HG03060 (cell line): ENCODE data around the gene HS6ST1.

Experiments
- ATAC-seq: cut with Tn5 transposase; IDR thresholded peaks from one replicate; pipeline ENCODE4 v1.9.1; 2021; ENCODE audit warnings: low read depth, moderate number of reproducible peaks; ENCODE audit not compliant: unreplicated experiment

The HS6ST1 gene, protein sequence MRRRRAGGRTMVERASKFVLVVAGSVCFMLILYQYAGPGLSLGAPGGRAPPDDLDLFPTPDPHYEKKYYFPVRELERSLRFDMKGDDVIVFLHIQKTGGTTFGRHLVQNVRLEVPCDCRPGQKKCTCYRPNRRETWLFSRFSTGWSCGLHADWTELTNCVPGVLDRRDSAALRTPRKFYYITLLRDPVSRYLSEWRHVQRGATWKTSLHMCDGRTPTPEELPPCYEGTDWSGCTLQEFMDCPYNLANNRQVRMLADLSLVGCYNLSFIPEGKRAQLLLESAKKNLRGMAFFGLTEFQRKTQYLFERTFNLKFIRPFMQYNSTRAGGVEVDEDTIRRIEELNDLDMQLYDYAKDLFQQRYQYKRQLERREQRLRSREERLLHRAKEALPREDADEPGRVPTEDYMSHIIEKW

DNA sequence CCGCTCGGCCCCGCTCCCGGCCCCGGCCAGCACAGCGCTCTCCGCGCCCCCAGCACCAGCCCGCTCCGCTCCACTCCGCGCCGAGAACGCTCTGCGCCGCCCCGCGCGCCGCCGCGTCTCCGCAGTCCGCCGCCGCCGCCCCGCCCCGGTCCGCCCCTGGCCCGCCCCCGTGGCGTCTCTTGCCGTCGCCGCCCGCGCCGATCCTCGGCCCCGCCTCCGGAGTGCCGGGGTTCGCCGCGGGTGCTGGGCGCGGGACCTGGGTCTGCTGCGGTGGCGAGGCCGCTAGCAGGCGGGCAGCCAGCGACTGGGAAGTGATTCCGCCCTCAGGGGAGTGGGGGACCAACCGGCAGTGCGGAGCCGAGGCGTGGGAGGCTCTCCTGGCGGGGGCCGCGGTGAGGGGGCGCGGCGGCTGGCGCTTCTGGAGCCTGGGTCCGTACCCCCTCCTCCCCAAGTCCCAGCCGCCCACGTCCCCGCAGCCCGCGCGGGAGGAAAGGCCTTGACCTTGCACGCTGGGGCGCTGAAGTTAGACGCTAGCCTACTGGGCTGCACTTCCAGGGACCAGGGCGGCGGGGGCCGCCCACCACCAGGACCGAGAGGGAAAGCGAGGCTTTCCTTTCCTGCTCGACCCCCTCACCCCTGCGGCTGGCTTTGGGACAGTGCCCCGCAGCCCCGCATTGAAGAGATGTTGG, at the start of gene HS6ST1:
TSS of gene HS6ST1 (minus strand) at position 93 of the 689 bp plus-strand sequence. CDS start 305 bp downstream, outside the sequence.
- ATAC-seq = no peak

DNA sequence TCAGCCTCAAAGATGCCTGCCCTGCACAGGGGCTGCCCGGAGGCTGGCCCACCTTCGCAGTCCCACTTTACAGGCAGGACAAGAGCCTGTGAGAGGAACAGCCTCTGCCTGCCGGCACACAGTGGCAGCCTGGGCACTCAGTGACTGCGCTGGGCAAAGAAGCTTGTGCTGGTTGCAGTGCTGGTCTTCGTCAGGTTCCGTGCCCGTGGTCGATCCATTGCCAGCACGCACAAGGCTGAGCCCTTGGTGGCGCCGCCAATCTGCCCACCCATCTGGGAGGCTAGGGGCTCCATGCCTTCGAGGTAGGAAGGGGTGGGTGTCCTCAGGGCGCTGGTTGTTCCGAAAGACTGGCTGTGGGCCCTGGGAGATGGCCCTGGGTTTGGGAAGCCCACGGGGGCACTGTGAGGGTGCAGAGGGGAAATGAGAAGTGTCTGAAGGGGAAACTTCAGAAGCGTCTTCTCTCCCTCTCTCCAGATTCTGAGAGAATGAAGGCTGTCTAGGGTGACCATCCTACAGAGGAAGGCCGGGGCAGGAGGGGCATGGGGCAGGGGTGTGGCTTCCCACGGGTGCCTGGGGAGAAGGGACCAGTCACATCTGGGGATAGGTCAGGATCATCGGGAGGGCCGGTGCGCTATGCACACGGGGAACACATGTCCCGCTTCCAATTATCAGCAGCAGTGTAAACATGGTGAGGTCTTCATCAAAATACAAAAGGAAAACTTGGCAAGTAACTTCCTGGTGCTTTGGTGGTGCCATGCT, 49.1 kb upstream of the HS6ST1 start:
- ATAC-seq = no peak

DNA sequence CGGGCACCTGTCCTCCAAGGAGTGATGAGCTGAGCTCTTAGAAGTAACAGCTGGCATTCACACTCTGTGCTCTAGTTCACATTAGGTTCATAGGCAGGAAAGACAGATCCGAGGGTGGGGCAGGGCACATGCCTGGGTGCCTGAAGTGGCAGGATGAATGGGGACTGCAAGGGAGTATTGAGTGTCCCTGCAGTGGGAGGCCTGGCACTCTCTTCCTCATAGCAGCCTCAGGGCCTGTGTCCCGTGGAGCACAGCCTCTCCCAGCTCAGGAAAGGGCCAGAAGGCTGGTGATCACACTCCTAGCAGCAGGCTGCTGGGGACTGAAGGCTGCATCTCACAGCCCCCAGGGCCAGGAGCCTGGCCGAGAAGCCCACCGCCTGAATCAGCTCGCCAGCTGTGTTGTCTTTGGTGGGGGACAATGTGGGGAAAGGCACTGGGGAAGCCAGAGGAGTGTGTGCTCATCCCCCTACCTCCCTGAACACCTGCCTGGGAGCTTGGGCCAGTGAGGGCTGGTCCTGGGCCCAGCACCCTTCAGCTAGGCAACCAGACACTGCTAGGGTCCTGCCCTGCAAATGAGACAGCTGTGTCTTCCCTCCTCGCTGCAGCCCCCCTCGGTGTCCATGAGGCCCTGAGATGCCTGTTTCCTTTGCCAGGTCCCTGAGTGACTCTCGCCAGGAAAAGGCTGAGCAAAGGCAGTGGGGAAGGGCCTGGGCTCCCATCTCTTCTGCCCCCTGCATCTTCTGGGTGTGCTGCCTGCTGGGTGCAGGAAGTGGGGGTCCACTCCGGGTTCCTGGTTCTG, 48.2 kb upstream of the HS6ST1 start:
- ATAC-seq = no peak

DNA sequence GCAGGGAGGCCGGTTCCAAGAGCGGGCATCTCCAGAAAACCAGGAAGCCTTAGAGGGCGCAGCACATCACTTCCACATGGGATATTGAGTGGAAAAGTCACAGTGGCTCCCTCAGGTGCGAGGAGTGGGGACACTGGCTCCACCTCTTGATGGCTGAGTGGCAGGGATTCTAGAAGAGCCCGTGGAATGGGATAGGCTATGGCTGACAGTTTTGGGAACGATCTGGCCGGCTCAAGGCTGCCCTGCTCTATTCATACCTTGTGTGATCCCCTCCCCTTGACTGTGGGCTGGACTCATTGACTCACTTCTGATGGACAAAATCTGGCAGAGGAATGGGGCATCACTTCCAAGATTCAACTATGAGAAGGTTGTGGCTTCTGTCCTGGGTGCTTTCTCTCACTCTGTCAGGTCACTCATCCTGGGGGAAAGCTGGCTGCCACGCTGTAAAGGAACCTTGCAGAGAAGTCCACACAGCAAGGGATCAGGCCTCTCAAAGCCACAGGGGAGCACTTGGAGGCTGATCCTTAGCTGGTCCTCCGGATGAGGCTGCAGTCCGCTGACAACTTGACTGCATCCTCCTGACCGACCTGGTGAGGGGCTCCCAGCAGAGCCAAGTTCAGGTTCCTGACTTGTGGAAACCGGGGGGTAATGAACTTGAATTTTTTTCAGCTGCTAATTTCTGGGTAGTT, 46.7 kb upstream of the HS6ST1 start:
- no peak for ATAC-seq

DNA sequence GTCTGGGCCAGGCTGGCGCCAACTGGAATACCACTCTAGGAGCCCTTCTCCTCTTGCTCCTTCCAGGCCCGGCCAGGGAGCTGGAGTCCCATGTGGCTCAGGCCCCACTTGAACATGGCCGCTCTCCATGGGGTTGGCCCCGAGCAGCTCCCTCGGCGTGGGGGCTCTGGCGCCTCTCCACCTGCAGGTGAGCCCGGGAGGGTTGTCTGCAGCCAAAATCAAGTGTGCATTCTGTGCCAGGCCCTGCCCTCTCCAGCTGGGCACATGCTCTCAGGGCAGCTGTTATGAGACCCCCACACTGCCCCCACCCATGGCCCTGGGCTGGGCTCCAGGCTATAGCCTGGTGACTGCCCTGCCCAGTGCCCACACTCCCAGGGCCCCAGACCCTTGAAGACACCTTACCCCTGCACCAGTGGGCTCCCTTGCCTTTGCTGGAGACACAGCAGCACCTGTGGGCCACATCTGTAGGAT, 45.8 kb upstream of the HS6ST1 start:
- ATAC-seq = no peak

DNA sequence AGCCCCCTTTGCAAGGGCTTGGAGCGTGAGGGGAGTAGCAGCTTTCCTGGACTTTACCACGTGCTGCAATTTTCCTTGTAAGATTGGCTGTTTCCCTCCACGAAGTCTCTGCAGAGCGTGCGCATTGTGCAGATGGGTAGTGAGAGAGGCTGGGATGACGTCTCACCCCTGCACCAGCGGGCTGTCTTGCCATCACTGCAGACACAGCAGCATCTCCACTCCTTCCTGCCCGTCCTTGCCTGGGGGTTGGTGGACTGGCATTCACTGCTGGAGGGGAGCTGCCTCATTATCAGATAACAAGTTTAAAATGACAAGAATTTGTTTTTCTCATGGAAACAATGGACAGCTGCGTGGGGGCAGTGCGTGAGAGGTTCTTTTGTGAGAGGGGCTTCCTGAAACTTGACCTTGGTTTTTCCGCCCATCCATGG, 45.3 kb upstream of the HS6ST1 start:
- ATAC-seq = no peak

DNA sequence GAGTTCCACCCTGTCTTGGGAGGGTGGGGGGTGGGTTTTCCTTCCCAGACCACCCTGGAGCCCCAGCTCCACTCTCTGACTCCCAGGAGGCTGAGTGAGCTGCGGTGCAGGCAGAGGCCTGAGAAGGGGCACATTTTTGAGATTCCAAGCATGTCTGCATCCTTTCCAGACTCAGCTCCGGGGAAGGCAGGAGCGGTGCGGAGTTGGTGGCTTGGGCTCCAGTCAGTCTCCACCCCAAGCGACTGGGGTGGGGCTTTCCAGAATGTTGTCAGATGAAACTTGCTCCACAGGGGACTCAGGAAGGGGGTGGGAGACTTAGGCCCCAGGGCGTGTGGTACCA, 44.2 kb upstream of the HS6ST1 start:
- ATAC-seq = no peak

DNA sequence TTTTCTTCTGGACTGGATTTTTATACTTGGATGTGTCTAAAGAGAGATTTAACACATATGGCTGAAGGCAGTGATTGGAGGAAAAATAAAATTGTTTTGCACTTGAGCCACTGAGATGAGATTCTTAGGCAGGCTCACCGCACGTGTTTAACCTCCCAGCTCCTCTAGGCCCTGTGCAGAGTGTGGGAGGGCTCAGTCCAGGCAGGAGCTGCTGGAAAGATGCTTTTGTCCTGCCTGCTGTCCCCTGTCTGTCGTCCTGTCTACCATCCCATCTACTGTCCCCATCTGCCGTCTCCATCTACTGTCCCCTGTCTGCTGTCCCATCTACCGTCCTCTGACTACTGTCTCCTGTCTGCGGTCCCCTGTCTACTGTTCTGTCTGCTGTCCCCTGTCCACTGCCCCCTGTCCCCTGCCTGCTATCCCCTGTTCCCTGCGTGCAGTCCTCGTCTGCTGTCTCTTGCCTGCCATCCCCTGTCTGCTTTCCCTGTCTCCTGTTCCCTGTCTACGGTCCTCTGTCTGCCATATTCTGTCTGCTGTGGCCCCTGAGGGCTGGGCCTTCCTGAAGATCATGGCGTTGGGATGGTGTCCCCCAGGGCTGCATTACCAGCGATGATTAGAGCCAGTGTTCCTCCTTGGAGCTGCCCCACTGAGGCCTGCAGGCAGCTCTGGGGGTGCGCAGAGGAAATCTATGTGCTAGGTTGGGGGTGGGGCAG, 43.7 kb upstream of the HS6ST1 start:
- no peak for ATAC-seq

DNA sequence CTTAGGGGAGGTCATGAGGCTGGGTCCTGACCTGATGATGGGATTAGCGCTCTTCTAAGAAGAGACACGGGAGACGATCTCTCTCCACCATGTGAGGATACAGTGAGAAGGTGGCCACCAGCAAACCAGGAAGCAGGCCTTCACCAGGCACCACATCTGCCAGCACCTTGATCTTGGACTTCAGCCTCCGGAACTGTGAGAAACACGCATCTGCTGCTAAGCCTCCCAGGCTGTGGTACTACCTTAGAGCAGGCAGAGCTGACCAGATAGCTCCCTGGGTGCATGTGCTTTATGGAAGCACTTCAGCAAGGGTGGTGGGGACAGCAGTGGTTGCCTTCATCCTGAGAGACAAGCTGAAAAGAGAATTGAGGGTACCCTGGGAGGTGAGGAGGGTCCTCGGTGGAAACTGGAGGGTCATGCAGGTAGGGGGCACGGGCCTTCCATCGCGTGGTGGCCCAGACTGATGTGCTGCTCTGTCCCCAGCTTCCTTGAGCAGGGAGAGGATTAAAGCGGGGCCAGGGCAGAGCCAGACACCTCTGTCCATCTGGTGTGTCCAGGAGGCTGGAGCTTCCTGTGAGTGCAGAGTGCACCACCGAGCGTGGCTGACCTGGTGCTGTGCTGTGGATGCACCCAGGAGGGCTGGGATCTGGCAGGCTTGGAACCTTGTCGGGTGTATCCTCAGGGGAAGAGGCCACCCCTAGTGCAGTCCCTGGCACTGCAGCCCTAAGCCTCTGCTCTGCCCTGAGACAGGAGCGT, 42.9 kb upstream of the HS6ST1 start:
- no peak for ATAC-seq

DNA sequence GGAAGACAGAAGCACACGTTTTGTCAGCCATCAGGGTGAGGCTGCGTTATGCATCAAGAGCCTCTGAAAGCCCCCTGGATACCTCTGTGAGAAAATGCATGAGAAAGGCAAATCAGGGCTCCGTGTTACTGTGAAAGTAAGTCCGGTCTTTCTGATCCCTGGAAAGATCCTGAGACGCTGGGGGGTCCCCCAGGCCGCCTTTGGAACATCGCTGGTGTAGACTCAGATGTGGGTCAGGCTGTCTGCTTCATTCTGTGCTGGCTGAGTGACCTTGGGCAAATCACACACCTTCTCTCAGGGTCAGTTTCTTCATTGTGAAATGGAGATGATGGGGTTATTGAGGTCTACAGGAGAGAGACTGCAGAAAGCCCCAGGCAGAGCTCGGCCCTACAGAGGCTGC, 42.0 kb upstream of the HS6ST1 start:
- no peak for ATAC-seq

DNA sequence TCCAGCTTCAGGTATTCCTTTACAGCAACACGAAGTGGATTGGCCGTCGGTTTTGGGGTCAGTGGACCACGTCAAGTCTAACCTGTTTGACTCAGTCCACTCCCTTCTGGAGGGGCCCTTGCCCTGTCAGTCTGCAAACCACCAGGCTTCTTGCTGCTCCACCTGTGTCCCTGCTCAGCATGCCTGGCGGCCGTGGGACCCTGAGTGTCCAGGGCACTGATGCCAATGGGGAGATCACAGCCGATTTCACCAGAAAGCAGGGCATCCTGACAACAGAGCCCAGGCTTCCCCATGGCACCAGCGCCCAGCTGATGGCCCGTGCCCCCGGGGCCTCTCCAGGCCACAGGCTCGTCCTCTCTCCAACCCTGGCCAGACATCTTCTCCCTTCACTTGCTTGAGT, 41.2 kb upstream of the HS6ST1 start:
- no peak for ATAC-seq

DNA sequence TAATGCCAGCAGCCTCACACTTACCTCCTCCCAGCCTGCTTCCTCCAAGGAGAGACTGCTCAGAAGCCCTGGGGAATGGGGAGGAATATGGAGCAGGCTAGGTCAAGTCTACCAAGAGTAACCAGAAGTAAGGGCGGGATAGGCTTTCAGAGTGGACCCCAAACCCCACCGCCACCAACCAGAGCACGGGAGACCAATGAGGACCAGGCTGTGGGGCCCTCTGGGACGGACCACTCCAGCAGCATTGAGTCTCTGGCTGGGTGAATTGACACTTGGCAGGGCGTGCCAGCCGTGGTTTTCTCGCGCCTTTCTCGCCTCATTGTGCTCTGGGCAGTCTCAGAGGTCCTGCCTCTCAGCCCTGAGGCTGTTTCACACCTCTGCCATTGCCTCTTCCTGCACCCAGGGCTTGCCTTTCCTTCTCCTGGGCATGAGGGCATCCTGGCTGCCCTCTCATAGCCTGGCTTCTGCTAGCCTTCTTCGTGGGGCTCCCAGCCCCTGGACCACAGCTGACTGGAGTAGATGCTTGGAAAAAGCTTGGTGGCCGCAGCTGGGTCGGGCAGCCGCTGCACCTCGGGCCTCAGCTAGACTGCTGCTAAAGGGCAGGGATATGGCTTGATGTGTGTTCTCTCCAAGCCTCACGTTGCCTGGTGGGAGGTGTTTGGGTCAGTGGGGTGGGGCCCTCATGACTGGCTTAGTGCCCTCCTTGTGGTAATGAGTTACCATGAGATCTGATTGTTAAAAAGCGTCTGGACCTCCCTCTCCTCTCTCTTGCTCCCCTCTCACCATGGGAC, 40.5 kb upstream of the HS6ST1 start:
- ATAC-seq = no peak

DNA sequence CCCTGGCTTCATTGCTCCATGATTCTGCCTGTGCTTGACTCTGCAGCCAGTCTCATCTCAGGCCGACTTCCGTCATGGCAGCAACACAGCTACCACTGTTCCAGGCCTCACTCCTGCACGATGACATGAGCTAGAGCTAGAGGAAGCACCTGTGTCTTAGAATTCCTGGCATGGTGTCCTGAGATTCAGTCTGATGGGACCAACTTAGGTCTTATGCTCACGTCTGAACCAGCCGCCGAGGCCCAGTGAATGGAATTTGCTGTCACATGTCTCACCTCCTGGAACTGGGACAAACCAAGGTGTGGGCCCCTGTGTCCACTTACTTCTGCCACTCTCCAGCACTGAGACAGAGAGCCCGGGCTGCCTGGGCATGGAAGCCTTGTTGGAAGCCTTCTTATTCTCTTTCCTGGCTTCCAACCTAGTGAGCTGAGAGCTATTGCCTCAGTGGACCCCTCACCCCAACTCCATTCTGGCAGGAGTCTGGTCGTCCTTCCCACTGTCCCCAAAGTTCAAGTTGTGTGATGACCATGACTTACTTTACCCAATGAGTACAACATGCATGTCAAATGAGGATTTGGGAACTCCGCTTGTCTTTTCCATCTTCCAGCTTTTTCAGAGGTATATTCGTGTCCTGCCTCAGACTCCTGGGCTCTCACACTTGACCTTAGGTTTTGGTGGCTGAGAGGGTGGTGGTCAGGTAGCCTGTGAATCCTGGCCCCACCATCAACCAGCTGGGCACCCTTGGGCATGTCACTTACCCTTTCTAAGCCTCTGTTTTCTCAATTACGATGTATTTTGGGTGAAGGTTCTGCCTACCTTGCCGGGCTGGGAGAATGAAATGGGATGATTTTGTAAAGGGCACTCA, 39.1 kb upstream of the HS6ST1 start:
- ATAC-seq = no peak

DNA sequence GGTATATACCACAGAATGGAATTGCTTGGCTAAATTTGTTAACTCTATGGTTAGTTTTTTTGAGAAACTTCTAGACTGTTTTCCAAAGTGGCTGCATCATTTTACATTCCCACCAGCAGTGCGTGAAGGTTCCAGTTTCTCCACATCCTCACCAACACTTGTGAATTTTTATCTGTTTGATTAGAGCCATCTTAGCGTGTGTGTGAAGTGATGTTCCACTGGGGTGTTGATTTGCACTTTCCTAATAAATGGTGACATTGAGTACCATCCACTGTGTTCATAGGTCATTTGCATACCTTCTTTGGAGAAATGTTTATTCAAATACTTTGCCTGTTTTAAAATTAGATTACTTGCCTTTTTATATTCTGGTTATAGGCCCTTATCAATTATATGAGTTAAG, 37.5 kb upstream of the HS6ST1 start:
- ATAC-seq = no peak

DNA sequence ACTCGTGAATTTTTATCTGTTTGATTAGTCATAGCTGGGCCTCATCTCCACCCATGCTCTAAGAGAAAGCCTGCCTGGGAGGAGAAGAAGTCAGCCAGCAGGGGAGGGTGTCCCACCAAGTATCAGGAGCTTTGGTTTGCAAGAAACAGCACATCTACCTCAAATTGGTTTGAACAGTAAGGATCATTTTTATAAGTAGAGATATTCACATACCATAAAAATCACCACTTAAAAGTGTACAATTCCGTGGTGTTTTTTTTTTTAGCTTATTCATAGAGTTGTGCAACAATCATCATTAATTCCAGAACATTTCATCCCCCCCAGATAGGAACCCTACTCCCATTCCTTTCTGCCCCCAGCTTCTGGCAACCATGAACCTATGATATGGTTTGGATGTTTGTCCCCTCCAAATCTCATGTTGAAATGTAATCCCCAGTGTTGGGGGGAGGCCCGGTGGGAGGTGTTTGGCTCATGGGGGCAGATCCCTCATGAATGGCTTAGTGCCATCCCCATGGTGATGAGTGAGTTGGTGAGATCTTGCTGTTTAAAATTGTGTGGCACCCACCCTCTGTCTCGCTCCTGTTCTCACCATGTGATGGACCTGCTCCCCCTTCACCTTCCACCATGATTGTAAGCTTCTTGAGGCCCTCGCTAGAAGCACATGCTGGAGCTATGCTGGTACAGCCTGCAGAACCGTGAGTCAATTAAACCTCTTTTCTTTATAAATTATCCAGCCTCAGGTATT, 36.2 kb upstream of the HS6ST1 start:
- no peak for ATAC-seq

DNA sequence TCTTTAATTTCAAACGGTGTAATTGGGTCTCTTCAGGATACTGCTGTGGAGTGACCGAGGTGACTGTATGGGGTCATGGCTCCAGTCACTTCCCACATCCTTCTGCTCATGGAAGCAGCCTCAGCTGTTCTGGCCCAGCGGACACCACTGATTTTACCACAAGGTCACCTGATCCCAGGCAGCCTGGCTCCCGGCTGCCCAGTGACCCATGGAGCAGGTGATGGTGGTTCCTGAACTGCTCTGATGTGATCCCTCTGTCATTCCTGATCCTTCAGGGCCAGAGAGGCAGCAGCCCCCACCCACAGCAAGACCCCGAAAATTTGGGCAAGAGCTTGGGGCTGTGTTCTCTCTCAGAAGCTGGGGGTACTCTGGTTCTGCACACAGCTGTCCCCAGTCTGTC, 35.5 kb upstream of the HS6ST1 start:
- no peak for ATAC-seq
